Kidney glomerular epithelial cell (primary cell): ENCODE data around the gene TEX9.
"Not testable (repeated sequence)": the region's sequence is repeated elsewhere in the genome, so short reads cannot be mapped to it uniquely, and the experiment has no call there.

Experiments used
- DNase-seq: peaks from one replicate; lab custom pipeline; 2025; lab: John Stamatoyannopoulos, UW

TEX9 gene

DNA sequence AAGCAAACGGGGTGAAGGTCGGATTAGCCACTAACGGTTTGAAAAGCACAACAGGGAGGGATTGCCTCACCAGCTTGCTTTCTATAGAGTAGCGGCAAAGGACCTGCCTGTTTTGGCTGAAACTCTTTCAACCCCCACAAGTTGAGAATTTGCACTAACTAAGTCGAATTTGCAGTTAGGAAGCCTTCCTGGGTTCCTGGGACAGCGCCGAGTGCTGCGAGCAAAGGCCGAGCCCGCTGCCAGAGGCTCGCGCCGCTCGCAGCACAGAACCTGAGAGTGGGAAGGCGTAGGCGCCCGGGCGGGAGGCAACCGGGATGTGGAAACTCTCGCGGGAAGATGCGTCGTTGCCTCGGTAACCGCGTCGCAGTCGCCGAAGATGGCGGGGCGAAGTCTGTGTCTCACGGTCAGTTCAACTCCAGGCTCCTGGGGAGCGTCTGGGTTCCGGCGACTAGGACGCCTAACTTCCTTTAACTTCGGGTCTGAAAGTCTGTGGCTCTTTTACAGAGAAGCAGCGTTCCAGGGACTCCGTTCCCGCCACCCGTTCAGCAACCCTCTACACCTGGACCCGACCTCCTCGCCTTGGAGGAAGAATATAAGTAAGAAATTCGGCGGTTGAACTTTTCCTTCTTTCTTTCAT is at the start of gene TEX9:
TSS of gene TEX9 (plus strand) at position 352 of the 637 bp plus-strand sequence. CDS start at position 377, 25 bp downstream.
- peak; percentile 80 for DNase-seq

DNA sequence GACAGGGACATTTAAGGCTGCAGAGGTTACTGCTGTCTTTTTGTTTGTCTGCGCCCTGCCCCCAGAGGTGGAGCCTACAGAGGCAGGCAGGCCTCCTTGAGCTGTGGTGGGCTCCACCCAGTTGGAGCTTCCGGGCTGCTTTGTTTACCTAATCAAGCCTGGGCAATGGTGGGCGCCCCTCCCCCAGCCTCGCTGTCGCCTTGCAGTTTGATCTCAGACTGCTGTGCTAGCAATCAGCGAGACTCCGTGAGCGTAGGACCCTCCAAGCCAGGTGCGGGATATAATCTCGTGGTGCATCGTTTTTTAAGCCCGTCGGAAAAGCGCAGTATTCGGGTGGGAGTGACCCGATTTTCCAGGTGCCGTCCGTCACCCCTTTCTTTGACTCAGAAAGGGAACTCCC is 48.7 kb upstream of the TEX9 start:
- DNase-seq, result not testable (repeated sequence)

DNA sequence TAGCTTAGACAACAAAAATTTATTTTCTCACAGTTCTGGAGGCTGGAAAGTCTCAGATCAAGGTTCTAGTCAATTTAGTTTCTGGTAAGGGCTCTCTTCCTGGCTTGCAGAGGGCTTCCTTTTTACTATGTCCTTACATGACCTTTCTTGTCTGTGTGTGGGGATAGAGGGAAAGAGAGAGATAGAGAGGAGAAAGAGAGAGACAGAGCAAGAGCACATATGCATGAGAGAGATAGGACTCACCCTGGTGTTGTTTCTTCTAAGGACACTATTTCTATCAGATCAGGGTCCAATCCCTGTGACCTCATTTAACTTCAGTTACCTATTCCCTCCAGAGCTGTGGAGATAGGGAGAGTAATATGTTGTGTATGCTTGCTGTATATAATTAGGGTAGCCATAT is 44.9 kb upstream of the TEX9 start:
- DNase-seq, result no peak

DNA sequence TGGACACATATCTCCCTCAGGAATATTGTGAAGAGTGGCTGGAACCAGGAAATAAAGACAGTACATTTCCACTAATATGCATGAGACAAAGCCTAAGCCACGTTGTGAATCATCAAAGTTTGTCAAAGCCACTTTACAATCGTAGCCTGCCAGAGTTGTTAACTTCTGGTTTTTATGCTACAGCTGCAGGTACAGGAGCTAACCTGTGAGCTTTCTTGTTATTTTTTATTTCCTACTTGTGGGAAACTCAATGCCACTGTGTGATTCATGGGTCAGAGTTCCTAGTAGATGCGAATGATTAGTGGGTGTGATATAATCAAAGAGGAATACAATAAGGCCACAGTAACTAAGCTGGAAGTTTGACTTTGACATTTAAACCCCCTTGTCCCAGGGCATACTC is 44.4 kb upstream of the TEX9 start:
- DNase-seq, result no peak

DNA sequence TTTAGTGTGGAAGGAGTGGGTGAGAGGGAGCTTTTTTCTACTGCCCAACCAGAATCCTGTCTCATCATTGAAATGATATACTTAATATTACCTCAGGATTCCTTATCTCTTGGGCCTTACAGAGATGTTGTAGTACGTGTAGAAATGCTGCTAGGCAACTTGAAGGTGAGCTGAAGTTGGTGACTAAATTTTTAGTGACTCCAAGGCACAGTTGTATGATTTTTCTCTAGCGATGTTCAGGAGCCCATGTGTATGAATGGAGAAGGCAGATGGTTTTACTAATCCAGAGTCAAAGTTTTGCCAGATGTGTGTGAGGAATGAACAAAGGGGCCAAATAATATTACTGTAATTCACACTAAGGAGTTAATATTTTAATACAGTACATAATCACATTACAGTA is 42.8 kb upstream of the TEX9 start:
- DNase-seq, result no peak

DNA sequence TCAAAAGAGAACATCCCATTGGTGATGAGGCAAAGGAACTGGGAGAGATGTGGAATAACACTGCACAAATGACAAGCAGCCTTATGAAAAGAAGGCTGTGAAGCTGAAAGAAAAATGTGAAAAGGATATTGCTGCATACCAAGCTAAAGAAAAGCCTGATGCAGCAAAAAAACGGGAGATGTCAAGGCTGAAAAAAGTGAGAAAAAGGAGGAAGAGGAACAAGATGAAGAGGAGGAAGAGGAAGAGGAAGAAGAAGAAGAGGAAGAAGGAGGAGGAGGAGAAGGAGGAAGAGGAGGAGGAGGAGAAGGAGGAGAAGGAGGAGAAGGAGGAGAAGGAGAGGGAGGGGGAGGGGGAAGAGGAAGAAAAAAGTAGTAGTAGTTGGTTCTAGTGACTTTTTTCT is 41.8 kb upstream of the TEX9 start:
- DNase-seq, result no peak

DNA sequence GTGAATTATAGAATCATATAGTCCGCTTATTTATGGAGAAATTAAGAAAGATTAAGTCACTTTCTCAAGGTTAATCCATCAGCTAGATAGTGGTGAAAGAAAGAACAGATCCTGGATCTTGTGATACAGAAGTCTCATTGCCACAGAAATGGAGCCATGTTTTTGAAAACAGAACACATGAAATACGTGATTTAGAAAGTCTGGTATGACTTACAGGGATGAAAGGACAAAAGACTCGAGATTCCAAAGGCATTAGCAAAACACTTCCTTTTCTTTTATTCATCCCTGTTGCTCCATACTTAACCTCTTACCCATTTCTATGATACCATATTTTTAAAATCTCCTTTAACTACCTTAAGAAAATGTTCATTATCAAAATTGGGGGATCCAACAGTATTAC is 40.0 kb upstream of the TEX9 start:
- no peak for DNase-seq

DNA sequence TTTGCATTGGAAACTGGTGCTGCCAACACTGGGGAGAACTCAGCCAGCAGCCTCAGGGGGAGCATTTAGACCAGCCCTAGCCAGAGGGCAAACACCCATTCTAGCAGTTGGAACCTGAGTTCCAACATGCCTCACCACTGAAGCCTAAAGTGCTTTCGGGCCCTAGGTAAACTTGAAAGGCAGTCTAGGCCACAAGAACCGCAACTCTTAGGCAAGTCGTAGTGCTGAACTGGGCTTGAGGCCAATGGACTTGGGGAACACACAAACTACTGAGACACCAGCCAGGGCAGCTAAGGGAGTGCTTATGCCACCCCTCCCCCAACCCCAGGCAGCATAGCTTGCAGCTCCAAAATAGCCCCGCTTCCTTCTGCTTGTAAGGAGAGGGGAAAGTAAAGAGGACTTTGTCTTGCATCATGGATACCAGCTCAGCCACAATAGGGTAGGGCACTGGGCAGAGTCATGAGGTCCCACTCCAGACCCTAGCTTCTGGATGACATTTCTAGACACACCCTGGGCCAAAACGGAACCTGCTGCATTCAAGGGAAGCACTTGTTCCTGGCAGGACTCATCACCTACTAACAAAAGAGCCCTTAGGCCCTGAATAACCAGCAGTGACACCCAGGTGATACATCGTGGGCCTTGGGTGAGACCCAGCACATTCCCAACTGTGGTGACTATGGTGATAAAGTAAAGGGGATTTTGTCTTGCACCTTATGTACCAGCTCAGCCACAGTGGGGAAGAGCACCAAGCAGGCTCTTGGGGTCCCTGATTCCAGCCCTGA is 37.3 kb upstream of the TEX9 start:
- no peak for DNase-seq

DNA sequence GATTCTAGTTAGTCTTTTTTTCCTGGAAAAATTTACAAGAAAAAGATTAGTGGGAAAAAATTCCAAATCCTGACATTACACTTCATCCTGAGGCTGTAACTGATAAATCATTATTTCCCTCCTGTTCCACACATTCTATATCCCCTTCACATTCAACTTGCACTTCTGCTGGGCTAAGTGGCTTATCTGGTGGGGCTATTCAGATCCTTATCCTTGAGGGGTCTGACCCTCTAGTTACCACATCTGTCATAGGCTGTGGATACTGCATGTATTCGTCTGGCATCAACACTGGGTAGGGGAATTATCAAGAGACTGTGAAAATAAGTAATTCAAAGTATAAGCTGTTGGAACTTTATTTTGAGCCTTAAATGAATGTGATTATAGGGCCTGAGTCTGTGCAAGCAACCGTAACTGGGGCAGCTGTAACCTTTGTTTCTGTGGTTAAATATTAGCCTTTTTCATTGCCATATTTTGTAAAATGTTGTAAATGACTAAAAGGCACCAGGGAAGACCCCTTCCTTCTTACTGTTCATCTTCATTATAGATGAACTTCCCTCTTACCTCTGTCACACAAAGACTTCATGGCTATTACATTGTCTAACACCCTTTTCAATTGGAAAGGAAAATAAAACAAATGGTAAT is 28.0 kb upstream of the TEX9 start:
- no peak for DNase-seq

DNA sequence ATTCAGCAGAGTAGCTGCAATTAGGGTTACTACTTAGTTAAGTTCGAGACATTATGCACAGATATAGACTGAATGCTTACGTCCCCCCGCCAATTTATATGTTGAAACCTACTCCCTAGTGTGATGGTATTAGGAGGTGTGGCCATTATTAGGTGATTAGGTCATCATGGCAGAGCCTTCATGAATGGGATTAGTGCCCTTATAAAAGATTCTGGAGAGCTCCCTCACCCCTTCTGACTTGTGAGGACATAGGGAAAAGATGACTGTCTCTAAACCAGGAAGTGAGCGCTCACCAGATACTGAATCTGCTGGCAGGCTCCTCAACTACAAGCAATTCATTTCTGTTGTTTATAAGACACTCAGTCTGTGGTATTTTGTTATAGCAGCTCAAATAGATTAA is 25.6 kb upstream of the TEX9 start:
- DNase-seq, result no peak

DNA sequence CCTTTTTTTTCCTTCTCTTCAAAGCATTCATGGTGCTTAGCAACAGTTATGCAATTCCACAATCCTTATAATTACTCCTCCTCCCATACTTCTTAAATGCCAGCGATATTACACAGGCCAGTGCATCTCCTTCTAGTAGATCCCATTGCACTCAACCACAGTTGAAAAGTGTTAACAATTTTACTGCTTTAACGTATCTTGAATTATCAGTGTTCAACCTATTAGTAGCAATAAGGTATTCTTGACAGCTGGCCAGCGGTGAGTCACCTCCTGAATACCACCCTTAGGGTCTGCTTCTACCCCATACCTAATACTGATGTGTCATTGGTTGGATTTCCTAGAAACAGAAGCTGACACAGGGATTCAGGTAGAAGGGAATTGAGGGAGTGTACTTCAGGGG is 24.0 kb upstream of the TEX9 start:
- no peak for DNase-seq

DNA sequence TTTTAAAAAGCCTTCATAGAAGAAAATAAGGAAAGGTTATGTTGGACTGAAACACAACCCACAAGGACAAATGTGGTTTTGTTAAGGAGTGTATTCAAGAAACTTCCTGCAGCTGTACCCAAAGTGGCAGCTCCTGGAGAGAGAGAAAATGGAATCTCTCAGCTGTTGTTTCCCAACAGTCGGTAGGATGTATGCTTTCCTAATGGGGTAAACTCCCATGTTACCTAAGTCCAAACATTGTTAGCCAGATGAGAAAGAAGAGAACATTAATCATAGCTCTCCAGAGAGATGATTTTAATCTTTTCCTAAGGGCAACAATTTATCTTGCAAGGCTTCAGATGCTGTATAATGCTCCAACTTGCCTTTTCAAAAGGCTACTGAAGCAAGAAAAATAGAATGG is 22.6 kb upstream of the TEX9 start:
- DNase-seq, result no peak

DNA sequence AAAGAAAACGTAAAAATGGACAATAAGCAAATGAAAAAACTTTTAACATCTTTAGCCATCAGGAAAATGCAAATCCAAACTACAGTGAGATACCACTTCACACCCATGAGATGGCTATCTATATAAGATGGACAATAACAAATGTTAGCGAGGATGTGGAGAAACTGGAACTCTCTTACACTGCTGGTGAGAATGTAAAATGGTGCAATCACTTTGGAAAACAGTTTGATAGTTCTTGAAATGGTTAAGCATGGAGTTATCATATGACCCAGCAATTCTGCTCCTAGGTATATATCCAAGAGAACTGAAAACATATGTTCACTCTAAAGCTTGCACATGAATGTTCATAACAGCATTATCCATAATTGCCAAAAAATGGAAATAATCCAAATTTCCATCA is 21.3 kb upstream of the TEX9 start:
- DNase-seq, result no peak

DNA sequence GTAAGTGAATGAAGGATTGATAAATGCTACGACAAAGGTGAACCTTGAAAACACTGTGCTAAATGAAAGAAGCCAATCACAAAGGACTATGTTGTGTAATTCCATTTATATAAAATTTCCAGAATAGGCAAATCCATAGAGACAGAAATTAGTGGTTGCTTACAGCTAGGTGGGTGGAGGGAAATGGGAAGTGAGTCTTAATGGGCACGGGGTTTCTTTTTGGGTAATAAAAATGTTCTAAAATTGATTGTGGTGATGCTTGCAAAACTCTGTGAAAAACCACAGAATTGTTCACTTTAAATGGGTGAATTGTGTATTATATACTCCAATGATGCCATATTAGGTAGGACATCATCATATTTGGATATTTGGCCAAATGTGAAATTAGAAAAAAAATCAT is 20.9 kb upstream of the TEX9 start:
- DNase-seq, result no peak

DNA sequence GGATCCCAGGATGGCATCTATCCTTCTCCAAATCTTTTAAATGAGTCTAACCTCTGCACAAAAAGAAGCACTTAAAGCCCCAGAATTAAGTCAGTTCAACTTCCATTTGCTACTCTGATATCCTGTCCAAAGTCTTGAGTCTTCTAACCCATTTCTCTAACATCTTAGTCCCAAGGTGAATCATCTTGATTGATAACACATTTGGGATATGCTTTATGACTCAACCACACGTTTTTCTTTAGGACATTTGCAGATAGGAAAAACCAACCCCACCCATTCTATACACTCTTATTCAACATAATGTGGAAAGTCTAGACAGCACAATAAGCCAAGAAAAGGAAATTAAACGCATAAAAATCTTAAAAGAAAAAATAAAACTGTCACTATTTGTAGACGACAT is 18.8 kb upstream of the TEX9 start:
- no peak for DNase-seq

DNA sequence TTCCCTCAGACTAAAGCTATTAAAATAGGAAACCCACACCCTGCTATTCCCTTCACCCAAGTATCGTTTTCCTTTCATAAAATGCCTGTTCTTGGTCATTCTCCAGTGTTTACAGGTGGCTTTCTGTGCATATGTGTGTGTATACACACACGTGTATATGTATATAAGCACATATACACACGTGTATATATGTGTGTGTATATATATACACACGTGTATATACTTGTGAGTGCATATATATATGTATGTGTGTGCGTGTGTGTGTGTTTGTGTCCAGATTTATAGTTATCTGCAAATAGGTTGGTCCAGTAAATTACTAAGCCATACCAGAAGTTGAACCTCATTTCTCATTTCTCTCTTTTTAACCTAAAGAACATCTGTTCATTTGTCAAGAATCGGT is 15.7 kb upstream of the TEX9 start:
- no peak for DNase-seq

DNA sequence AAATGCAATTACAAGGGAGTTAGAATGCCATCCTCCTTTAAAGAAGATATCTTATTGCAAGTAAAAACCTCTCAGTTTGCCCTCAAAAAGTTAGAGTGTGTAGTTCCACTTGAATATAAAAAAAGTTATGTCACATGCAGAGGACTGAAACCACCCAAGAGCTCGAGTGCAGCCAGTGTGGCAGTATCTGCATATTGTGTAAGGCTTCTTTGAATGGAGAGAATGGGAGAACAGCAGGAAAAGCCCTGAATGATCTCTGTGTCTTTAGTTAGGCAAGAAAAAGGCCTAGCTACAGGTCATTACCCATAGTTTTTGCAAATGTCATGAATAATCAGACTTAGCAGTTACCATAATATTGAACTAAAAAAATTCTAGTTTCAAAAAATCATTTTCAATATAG is 13.9 kb upstream of the TEX9 start:
- DNase-seq, result no peak

DNA sequence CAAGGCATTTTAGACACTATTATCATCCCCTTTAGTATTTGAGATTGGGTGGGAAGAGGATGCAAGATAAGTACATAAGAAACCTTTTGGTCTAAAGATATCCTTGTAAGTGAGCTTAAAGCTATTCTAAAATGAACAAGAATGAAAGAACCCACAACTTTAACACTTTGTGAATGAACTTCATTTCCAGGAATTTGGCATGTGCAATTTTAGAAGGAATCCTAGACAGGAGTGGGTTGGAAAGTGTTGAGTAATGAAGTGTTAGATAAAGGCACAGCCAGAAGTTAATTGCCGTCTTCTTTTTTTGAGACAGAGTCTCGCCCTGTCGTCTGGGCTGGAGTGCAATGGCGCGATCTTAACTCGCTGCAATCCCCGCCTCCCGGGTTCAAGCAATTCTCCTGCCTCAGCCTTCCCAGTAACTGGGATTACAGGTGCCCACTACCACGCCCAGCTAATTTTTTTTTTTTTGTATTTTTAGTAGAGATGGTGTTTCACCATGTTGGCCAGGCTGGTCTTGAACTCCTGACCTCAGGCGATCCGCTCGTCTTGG is 13.2 kb upstream of the TEX9 start:
- no peak for DNase-seq

DNA sequence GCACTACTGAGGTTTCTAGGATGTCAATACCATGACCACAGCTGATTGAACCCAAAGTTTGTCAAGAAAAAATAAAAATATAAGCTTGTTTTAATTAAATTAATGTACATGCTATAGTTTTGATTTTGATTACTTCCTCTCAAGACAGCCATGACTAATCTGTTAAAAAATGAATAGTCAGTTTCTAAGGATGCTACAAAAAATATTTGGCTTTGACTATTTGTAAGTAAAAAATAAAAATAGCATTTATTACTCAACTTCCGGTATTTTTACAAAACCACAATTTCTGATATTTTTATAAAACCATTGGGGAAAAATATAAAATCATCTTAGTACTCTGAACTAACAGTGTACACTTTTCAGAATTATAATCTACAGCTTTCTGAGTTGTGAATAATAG is 12.1 kb upstream of the TEX9 start:
- no peak for DNase-seq

DNA sequence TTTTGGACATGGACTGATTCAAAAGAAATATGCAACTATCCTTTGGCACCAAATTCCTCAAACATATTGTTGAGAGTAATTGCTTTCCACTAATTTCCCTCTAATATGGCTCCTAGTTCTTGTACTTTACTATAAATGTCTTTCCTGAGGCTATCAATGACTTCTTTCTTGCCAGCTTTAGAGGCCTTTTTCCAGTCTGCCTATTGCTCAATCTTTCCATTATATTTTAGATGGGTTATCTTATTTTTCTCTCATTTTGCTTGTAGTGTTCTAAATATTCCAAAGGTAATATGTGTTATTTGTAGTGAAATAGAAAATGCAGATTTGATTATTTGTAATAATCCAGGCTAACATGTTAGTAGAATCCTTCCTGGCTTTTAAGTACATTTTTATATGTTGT is 11.5 kb upstream of the TEX9 start:
- DNase-seq, result no peak

DNA sequence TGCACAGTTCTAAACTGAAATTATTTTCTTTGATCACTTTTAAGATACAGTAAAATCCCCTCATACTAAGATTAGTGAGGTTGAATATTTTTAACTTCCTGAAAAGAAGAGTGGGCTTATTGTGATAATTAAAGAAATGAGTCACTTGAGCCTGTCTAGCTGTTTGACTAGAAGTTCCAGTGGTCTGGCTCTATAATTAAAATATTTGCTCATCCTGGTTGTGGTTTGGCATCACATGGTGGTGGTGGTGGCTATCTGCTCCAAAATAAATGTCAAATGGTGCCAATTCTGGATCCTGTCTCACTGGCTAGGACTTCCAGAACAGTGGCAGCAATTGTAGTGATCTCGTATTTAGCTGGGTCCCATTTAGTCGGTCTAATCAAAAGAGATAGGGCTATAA is 8.6 kb upstream of the TEX9 start:
- DNase-seq, result no peak

DNA sequence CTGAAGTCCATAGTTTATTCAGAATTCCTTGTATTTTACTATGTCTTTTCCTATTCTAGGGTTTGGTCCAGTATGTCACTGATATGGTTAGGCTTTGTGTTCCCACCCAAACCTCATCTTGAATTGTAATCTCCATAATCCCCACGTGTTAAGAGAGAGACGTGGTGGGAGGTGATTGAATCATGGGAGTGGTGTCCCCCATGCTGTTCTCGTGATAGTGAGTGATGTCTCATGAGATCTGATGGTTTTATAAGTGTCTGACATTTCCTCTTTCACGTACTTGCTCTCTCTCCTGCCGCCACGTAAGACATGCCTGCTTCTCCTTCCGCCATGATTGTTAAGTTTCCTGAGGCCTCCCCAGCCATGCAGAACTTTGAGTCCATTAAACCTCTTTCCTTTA is 6.6 kb upstream of the TEX9 start:
- no peak for DNase-seq

DNA sequence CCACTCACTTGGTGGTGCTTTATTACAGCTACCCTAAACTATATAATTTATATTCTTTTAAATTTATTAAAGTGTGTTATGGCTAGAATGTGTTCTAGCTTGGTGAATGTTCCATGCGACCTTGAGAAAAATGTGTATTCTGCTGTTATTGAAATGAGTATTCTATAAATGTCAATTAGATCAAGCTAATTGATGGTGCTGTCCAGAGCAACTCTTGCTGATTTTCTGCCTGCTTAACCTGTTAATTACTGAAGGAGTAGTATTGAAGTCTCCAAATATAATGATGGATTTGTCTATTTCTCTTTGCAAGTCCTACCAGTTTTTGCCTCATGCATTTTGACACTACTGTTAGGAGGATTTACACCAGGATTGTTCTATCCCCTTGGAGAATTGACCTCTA is 3.2 kb upstream of the TEX9 start:
- no peak for DNase-seq
